GM21737 (cell line): ENCODE data around the gene GABBR2.

ENCODE experiments used
- ATAC-seq: cut with Tn5 transposase; IDR thresholded peaks from one replicate; pipeline ENCODE4 v1.9.1; 2021; ENCODE audit warnings: mild to moderate bottlenecking, moderate library complexity; ENCODE audit not compliant: unreplicated experiment

The GABBR2 gene

DNA sequence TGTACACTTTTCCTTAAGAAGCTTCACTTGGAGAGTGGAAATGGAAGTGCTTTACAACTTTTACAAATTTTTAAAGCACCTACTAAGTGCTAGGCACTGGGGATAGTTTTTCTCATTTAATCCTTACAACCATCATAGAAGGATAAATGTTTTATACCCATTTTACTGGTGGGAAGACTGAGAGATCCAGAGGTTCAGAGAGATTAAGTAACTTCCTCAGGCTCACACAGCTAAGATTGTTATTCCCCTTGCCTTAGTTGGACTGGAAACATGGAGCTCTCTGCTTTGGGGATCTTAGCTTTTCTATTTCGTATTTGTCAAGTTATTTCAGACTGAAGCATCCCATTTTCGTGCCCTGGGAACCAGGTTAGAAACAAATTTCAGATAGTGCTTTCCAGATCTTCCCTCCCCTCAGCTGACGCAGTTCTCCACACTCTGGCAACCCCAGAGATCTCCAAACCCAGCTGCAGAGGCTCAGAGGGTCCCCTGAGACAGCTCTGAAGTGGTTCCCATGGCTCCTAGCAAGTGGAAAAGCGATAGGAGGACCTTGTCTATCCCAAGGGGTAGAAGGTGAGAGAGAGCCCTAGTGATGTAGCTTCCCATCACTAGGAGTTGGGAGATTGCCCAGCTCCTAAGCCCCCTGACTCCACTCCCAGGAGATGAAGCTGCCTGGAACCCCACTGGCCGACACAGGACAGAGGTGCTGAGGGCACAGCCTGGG lies 16.2 kb upstream of the GABBR2 start:
- no peak for ATAC-seq

DNA sequence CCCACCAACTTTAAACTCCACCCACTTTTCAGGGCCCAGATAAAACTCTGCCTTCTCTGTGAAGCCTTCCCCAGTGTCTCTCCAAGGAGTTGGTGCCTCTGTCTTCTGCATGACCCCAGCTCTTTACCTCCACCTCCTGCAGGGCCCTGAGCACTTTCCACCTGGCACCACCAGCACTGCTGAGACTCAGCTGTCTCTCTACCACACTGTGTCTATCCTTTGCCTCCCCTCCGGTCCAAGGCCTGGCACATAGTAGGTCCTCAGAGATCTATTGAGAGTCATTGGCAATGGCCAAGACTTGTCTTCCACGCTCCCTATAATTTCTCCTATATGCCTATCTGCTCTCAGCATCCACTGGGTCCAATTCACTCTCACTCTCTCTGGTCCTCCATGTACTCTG lies 12.9 kb upstream of the GABBR2 start:
- no peak for ATAC-seq

DNA sequence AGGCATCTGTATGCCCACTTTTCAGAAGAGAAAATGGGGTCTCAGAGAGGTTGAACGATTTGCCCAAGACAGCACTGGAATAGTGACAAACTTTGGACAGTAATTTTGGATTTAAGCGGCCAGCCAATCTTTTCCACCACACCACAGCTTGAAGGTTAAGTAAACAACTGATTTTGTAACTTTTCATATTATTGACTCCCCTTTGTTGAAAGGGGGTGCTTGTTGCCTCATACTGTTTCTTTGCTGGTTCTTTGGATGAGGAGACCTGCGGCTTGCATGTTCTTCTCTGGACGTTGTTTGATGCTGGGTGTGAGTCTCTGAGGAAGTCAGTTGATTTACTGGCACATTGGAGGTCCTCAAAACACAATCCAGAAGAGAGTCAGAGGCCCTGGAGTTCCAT lies 11.7 kb upstream of the GABBR2 start:
- no peak for ATAC-seq

DNA sequence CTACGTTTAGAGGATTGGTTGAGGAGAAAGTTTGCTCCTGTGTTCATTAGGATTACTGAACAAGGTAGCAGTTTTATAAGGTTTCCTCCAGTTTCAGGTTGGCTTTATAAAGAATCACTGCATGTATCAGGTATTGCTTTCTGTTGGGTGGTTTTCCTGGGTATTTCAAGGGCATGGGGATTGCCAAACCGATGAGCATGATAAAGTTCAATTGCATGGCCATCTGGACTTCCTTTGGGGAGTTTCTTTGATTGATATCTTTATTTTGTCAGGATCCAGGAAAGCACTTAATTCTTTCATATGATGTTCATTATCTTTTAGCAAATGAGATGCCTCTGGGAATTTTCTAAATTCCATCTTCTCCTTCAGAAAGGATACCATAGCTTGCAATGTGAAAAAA lies 10.3 kb upstream of the GABBR2 start:
- ATAC-seq = no peak

DNA sequence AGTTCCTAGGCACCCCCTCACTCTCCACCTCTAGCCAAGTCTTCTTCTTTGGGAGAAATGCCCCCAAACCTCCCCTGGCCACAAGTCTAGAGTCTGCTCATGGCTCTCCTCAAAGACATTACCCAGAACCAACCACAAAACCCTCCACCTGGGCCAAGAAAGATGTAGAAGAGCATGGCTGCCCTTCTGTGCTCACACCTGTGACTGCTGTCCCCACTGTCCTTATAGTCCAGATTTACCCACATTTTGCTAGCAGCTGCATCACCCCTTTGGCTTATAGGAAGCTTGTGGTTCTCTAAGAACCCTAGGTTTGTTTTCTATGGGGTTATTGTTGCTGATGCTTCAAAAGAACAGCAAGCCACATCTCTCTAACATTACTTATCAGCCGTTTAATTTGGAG lies 6.1 kb upstream of the GABBR2 start:
- no peak for ATAC-seq

DNA sequence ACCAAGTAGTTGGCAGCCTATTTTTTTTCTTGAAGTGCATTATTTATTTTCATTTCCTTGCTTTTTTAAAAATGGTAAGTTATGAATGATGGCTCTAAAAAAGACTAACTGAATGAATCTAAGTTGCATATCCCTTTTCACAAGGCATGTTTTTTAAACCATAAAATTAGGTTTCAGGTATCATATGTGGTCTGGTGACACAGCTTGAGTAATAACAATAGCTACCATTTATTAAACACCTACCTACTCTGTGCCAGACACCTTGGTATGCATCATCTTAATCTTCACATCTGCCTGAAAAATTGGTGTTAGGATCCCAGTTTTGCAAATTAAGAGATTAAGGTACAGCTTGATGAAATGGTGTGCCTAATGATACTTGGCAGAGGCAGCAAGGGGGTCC lies 4.3 kb upstream of the GABBR2 start:
- no peak for ATAC-seq

DNA sequence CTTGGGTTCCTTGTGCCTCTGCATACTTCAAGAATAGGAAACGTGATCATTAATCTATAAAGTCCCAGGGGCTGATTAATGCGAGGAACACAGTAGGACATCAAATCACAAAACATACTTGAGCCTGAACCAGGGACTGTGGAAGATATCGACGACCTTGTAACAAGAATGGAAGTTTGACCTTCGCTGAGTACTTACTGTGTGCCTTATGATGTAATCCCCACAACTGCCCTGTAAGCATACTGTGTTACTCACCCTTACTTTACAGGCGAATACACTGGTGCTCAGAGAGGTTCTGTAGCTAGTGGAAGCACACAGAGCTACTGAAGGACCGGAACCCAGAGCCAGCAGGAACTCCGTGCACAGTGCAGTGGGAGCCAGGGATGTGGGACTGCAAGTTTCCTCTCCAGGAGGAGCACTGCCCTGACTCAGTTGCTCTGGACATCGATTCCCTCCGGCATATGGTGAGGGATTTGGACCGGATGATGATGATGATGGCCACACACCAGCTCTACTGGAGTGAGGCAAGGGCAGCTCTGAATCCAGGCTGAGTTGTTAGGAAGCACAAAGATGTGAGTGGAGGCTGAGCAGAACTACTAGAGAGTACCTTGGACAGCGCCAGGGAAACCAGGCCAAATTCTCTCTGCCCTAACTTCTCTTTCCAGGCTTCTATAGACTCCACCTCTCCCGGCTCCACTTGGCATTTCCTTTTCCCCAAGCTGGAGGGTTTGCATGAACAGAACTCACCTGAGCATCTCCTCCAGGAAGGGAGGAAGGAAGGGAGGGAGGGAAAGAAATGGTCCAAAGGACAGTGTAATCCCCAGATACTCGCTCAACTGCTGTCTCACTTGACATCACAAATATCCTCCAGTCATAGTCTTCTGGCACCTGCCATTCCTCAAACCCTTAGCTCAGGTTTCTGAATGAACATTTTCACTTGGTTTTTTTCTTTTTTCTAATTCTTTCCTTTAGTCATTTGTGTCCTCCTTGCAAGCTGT lies 1.5 kb upstream of the GABBR2 start:
- no peak for ATAC-seq

DNA sequence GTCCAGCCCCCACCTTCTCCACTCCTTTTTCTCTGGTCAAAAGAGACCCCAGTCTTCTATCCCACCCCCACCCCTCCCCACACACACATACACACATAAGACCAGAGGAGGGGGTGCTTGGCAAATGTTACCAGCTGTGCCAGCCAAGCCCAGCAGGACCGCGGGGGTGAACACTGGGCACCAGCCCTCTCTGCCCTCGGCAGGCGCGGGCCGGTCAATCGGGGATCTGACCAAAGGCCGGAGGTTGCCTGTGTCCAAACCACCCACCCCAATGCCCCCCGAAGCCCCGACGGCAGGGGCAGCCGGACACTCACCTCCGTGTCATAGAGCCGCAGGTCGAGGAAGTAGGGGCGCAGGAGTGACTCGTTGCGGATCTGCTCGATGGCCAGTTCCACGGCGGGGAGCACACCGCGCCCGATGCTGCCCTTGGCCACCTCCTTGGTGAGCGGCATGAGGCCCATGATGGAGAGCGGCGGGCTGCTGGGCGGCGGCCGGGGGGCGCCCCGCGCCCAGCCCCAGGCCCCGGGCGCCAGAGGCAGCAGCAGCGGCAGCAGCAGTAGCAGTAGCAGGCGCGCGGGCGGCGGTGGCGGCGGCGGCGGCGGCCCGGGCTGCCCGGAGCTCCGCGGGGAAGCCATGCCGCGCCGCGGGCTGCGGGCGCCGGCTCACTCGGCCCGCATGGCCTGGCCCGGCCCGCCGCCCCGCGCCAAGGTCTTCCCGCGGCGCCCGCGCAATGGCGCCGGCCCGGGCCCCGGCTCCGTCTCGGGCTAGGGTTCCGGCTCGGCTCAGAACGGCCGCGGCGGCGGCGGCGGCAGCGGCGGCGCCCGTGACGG lies 417 bp downstream of the GABBR2 start:
- no peak for ATAC-seq

DNA sequence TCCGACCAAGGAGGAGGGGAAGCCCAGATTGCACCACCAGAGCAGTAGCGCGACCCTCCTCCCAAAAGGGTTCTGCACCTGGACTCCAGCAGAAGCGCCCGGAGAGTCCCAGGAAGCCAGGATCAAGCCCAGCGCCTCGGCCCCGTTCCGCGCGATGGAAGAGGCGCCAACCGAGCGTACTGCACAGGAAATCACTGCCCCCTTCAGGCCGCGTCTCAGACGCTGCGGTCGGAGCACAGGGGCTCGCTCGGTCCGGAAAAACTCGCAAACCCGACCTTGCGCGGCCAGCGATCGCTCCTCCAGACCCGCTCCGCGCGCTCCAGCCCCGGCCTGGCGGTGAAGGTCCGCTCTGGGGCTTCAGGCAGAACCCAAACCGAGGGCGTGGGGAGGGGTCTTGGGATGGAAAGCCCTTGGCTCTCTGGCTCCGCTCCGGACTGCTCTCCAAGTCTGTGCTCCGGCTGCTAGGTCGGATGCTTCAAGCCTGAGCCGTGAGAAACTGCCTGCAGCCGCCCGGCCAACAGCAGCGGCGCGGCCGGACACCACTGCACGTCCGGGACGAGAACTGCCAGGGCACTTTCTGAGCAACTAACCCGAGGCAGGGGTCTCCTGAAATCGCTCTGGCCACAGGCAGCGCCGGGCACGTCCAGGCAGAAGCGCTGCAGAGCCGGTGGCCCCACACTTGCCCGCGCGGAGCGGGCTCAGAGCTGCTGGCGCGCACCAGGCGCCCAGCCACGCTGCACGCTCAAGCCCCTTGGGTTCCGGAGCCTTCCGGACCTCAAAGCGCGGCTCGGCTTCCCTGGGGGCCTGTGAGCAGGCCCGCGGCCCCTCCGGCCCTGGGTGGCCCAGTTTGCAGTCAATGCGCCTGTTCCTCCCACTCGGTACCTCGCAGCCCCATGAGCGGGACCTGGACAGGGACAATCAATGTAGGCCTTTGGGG lies 1.3 kb downstream of the GABBR2 start:
- ATAC-seq = no peak

DNA sequence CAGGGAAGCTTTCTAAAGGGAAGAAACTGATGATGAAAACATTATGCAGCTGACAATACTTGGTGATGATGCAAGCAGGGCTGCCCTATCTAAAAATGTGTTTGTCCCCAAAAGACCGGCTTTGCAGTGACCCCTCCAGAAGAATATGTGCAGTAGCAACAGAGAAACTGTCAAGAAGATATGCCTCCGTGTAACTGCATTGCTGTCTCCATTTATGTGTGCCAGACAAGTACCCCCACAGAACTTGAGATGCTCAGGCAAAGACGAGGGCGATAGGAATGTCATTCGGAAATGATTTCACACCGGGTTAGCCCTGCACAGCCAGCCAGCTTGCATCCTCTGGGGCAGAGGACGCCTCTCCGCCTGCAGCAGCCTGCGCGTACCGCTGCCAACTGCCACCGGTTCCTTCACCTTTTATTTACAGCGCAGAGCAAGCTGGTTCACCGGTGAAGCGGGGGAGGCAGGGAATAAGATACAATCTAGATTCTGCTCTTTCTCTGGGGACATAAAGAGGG lies 2.0 kb downstream of the GABBR2 start:
- no peak for ATAC-seq

DNA sequence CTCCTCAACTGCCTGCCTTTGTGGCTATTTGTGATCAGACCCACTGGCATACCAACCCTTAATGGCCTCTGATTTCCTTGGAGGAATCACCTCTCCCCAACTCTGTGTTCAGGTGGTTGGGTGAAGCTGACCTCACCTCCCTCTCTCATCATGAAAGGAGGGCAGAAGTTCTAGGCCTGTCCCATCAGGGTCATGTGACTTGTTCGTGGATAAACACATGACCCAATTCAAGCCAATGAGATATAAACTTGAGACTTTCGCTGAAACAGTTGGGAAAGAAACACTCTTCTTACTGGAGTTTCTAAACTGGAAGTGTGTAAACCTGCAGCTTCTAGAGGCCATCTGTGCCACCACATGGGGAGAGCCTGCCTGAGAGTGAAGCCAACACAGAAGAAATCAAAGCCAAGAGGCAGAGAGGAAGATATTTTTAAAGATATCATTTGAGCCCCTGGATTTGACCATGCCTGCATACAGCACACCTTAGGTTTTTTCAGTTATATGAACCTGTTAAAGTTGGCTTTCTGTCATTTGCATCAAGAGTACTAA lies 5.8 kb downstream of the GABBR2 start:
- ATAC-seq = no peak

DNA sequence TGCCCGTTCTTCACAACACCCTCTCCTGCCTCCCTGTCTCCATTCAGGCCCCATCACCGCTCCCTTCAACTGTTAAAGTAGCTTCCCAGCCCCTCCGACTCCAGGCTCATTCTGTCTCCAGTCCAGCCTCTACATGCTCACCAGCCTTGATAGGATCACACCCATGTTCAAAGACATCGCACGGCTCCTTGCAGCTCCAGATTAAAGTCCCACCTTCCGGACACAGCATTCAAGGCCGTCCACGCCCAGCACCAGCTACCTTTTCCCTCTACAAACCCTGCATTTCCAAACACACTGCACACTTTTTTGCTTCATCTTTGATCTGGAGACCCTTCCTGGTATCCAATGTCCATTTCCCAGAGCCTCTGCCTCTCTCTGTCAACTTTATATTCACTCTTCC lies 6.4 kb downstream of the GABBR2 start:
- no peak for ATAC-seq

DNA sequence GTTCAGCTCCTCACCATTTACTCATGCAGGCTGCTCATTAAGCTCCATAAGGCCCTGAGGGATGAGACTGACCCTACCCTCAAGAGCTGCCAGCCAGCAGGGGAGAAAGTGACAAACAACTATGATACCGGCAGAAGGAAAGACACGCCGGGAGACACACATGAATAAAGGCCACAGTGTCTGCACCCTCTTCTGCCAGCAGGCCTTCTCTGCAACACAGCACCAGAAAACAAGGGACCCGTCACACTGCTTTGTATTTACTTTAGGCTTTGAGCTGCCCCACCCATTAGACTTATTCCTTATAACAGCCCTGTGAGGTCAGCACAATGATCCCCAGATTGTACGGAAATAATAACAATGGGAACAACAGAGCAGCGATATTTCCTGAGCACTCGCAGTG lies 7.2 kb downstream of the GABBR2 start:
- ATAC-seq = no peak

DNA sequence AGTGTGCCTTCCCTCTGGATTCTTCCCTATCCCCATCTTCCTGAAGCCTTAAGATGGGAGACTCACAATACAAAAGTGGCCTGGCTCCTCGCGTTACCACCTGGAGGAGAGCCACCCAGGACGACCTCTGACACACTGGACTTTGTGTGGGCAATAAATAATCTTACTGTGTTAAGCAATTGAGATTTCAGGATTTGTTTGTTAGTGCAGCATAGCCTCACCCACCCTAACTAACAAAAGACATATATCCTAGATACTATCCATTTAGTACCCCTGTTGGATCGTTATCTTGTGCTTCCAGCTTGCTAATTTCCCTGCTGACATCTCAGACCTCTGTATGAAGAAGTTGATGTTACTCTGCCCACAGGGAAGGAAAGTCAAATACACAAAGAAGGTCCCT lies 7.9 kb downstream of the GABBR2 start:
- ATAC-seq = no peak

DNA sequence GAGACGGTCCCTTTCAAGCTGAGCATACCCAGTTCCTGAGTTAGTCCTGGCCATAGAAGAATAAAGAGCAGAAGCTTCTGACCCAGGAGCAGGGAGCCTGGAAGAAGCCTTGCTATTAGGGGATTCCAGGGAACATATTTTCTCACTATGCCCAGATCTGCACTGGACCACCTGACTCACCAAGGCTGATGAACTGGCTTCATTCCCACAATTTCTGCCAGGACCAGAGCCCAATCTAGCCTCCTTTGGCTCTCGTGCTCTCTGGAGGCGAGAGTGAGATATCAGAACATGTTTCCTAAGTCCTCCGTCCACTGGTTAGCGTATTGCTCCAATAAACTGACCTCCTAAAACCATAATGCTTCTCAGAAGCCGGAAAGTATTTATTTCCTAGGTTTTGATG lies 9.9 kb downstream of the GABBR2 start:
- no peak for ATAC-seq

DNA sequence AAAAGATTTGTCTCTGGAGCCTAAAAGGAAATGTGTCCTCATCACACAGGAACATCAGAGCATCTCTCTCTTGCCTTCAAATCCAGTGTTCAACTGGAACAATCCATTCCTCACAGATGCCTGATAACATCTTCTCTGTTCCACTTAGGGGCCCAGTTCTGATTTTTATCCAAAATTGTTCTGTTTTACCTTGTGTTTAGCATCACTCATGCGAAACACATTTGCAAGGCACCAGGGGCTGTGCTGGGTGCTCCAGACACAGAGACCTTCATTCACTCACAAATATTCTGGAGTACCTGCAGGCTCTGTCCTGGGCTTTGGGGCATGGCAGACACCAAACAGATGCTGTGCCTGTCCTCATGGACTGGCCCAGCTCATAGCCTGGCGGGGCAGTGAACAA lies 13.8 kb downstream of the GABBR2 start:
- ATAC-seq = no peak

DNA sequence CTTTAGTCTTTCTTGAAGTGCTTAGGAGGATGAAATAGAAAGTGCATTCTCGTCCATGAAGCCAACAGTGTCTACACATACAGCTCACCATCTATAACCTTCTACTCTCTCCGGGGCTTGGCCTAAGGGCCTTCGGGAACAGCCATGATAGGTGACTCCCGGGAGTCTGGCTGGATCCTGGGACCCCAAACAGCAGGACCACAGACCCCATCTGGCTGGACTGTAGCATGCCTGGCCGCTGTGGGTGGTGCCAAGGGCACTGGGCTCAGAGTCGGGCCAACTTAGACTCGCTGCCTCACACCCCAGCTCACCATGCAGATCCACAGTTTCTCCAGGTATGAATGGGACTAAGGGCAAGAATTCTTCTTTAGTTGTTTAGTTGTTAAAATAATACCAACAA lies 16.3 kb downstream of the GABBR2 start:
- ATAC-seq = no peak

DNA sequence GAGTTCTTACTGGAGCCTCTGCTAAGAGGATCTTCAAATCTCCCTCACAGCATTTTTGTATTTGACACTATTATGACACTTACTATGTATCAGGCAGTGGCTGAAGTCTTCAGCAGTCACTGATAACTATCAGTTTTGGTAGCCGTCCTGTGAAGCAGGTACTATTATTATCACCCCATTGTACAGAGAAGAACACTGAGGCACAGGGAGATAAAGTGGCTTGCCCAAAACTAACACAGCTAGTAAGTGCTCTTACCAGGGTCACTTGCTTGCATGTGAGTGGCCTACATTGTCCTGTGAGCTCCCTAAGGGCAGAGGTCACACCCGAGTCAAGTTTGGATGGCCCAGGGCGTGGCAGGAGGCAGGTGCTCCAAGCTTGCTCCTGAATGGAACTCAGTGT lies 16.8 kb downstream of the GABBR2 start:
- ATAC-seq = no peak

DNA sequence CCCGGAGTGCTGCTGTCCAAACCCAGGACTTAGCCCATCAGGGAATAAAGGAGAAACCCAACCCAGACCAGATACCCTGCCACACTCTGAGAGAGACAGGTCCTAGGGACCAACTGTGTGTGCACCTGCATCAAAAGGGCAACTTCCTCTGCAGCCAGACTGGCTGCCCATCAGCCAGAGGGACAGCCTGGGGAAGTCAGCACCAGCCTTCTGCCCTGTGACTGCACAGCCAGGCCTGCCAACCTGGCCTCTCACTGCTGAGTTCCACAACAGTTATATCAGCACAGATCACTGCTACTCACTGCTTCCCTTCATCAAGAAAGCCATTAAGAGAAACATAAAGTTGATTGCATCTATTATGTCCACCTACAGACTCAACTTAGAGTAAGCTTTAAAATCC lies 18.0 kb downstream of the GABBR2 start:
- ATAC-seq = no peak
